GM12892 (cell line): ENCODE measurements around the gene MAGI2.

Source experiments
- POLR2A ChIP-seq: IDR thresholded peaks from 2 replicates; pipeline ENCODE4 v1.6.1; 2011; ENCODE audit warnings: low read depth, low read length, control low read depth
- POLR2AphosphoS5 ChIP-seq: IDR thresholded peaks from 2 replicates; pipeline ENCODE4 v1.6.1; 2011; ENCODE audit warnings: low read depth, low read length, control low read depth

DNA sequence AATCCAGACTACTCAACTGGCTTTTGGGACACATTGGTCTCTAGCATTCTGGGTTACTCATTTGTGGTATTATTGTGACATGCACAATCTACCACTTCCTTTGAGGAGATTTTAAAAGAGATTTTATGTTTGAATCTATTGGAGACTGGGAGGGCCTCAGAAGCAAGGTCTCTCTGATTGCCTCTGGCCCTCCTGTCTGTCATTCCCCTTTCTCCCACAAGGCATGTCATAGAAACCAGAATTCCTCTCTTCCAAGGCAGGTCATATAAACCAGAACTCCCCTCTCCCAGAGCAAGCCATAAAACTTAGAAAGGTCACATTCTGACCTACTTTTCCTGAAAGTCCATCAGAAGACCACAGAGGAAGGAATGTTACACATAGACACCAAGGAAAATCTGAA, 877.2 kb downstream of the MAGI2 start:
- TF ChIP-seq POLR2AphosphoS5 (no peak), POLR2A (no peak)
